Measurements from ENCODE around the gene NEBL.

Gene NEBL

GRCh38 chr10:20855398-20856038, 41.6 kb downstream of the NEBL start:
- DNase-seq: no peak

- no peak for DNase-seq
These were observed 43.8 kb downstream of the NEBL start for GRCh38 chr10:20853276-20853675.

GRCh38 chr10:20852303-20852702, 44.8 kb downstream of the NEBL start:
- no peak for DNase-seq

GRCh38 chr10:20847512-20847911, 49.6 kb downstream of the NEBL start:
- no peak for DNase-seq

GRCh38 chr10:20846263-20846662, 50.8 kb downstream of the NEBL start:
- DNase-seq: no peak

GRCh38 chr10:20841419-20841818, 55.7 kb downstream of the NEBL start:
- DNase-seq: no peak

- DNase-seq: no peak
These were observed 57.2 kb downstream of the NEBL start for GRCh38 chr10:20839910-20840309.

- DNase-seq: no peak
These were observed 58.0 kb downstream of the NEBL start for GRCh38 chr10:20839141-20839540.

- no peak for DNase-seq
These were observed 60.7 kb downstream of the NEBL start for GRCh38 chr10:20836401-20836800.

GRCh38 chr10:20835335-20835734, 61.8 kb downstream of the NEBL start:
- no peak for DNase-seq

GRCh38 chr10:20834825-20835224, 62.3 kb downstream of the NEBL start:
- DNase-seq: no peak

- DNase-seq: no peak
These were observed 74.3 kb downstream of the NEBL start for GRCh38 chr10:20822825-20823224.

- no peak for DNase-seq
These were observed 79.5 kb downstream of the NEBL start for GRCh38 chr10:20817646-20818045.

GRCh38 chr10:20817116-20817515, 80.0 kb downstream of the NEBL start:
- no peak for DNase-seq

GRCh38 chr10:20814116-20814515, 83.0 kb downstream of the NEBL start:
- no peak for DNase-seq

- no peak for DNase-seq
These were observed 86.0 kb downstream of the NEBL start for GRCh38 chr10:20811131-20811530.

GRCh38 chr10:20809631-20810030, 87.5 kb downstream of the NEBL start:
- no peak for DNase-seq

- no peak for DNase-seq
These were observed 90.6 kb downstream of the NEBL start for GRCh38 chr10:20806487-20806886.

GRCh38 chr10:20797290-20797689, 99.8 kb downstream of the NEBL start:
- no peak for DNase-seq

- DNase-seq: no peak
These were observed 101.7 kb downstream of the NEBL start for GRCh38 chr10:20795391-20795790.

GRCh38 chr10:20785174-20785573, 111.9 kb downstream of the NEBL start:
- DNase-seq: no peak

GRCh38 chr10:20778008-20778757, 118.9 kb downstream of the NEBL start:
- DNase-seq: no peak

GRCh38 chr10:20776384-20777118, 120.6 kb downstream of the NEBL start:
- no peak for DNase-seq

- DNase-seq: no peak
These were observed 126.1 kb downstream of the NEBL start for GRCh38 chr10:20771051-20771450.
